Activated T-helper 17 cell treated with anti-CD3 and anti-CD28 coated beads, Interleukin-2, amount 50 U/mL, for 72 hours (primary cell): ENCODE measurements around the gene VSIG2. TPM values are rescaled to one million over a fixed set of nuclear protein-coding genes. Genes with fewer than 3 reads are reported as not detected.
"Not testable (repeated sequence)": the region's sequence is repeated elsewhere in the genome, so short reads cannot be mapped to it uniquely, and the experiment has no call there.

Experiments
- ATAC-seq: fragments of 150-1000 bp; cut with Tn5 transposase; replicated peaks from 2 replicates; pipeline ENCODE4 v1.10.0; 2021; ENCODE audit warnings: mild to moderate bottlenecking, moderate library complexity
- H3K27ac Mint-ChIP-seq: one replicate; pipeline ENCODE4 v1.8.0; 2022; ENCODE audit warnings: mixed read lengths
- H3K27me3 Mint-ChIP-seq: one replicate; pipeline ENCODE4 v1.8.0; 2022; ENCODE audit warnings: mixed read lengths
- H3K36me3 Mint-ChIP-seq: one replicate; pipeline ENCODE4 v1.8.0; 2022; ENCODE audit warnings: low read depth, mild to moderate bottlenecking, mixed read lengths
- H3K4me1 Mint-ChIP-seq: one replicate; pipeline ENCODE4 v1.8.0; 2022; ENCODE audit warnings: mixed read lengths
- H3K4me3 Mint-ChIP-seq: one replicate; pipeline ENCODE4 v1.8.0; 2022; ENCODE audit warnings: mild to moderate bottlenecking, mixed read lengths
- H3K9me3 Mint-ChIP-seq: one replicate; pipeline ENCODE4 v1.8.0; 2022; ENCODE audit warnings: mixed read lengths
- total RNA-seq, 2 donors: library from RNA; stranded (reverse); gene quantifications; one replicate each; pipeline ENCODE4 v1.2.3, GENCODE V29; 2022

Gene VSIG2
- total RNA-seq, 2 donors from 2014 or later, result not detected

DNA sequence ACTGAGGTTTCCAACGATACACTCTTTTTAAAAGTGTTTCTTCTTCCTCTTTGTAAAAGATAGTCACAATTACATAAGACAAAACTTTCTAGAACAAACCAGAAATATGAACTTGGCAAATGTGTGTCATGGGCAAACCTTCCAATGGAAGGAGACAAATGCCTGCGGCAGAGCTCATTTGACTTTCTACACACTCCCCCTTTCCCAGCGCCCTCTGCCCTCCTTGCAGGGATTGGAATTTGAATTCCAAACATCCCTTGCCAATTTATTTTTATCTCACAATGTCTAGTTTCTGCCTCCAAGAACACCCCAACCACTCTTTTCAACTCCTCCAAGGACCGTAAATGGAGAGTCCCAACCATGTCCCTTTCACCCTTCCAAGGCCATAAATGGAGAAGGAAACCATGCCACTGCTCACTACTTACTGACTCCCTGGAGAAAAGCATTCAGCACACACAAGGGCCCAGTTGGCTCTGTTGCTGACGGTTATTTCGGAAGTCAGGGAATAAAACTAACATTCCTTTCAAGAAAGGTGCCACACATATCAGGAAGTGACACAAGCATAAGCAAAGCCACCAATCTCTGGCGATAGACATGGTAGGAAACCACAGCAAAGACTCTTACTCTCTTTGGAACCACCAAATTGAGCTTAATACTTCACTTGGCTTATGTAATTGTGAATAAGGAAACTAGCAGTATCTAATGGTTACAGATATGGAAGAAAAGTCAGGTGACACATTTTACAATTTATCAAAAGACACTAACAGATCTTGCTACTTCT, 25.0 kb upstream of the VSIG2 start:
- ATAC-seq, result no peak
- peaks cover 15% of the 10 kb centered on the region for H3K4me1 Mint-ChIP-seq

DNA sequence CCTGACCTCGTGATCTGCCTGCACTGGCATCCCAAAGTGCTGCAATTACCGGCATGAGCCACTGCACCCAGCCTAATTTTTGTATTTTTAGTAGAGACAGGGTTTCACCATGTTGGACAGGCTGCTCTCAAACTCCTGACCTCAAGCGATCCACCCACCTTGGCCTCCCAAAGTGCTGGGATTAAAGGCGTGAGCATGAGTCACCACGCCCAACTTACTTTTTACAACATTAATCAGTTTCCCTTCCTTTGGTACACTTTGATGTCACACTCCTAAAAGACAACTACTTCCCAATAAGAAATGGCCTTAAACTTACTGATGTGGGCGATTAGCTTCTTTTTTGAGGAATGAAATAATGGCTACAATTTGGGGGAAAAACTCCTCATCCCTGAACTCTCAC, 18.9 kb upstream of the VSIG2 start:
- ATAC-seq, H3K4me3 Mint-ChIP-seq, H3K27me3 Mint-ChIP-seq: not testable (repeated sequence)

More for the DNA sequence above, 25.0 kb upstream of the VSIG2 start:
- Mint-ChIP-seq H3K36me3 (peaks cover 17% of the 10 kb centered on the region), H3K27me3 (no peaks in the 10 kb centered on the region), H3K4me3 (no peak overlapping the region), H3K9me3 (no peaks in the 10 kb centered on the region), H3K27ac (peak overlapping the region; percentile 14)

DNA sequence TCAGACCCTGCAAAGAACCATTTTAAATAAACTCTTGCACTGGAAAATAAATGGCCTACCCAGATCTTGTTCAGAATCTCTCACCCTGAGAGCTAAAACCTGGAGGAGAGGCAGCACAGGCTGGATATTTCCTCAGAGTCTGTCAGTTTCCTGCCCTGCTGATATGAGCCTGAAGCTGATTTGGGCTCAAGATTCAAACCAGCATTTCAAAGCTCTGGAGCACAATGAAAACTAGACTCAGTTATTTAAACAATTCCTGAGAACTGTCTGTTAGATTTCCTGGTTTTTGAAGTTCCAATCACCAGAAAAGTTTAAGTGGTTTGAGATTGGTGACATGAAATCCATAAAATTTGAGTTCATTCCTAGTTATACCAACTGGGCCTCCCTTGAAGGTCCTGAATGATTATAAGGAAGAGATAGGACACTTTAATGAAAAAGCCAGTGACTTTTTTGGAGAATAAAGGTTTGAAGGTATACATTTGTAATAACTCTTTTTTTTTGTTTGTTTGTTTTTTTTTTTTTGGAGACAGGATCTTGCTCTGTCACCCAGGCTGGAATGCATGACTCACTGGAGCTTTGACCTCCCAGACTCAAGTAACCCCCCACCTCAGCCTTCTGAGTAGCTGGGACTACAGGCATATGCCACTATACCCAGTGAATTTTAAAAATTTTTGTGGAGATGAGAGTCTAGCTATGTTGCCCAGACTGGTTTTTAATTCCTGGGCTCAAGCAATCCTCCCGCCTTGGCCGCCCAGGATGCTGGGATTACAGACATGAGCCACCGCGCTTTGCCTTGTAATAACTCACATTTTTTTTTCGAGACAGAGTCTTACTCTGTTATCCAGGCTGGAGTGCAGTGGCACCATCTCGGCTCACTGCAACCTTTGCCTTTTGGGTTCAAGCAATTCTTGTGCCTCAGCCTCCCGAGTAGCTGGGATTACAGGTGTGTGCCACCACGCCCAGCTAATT, 18.0 kb upstream of the VSIG2 start:
- Mint-ChIP-seq H3K4me1 (peaks cover 4% of the 10 kb centered on the region), H3K4me3 (no peak overlapping the region), H3K36me3 (peaks cover 76% of the 10 kb centered on the region), H3K27me3 (no peaks in the 10 kb centered on the region), H3K27ac (no peak overlapping the region), H3K9me3 (no peaks in the 10 kb centered on the region)
- ATAC-seq, result no peak

More for the DNA sequence above, 18.9 kb upstream of the VSIG2 start:
- not testable (repeated sequence) for H3K9me3 Mint-ChIP-seq, H3K27ac Mint-ChIP-seq, H3K4me1 Mint-ChIP-seq
- H3K36me3 Mint-ChIP-seq, result peaks cover 68% of the 10 kb centered on the region

DNA sequence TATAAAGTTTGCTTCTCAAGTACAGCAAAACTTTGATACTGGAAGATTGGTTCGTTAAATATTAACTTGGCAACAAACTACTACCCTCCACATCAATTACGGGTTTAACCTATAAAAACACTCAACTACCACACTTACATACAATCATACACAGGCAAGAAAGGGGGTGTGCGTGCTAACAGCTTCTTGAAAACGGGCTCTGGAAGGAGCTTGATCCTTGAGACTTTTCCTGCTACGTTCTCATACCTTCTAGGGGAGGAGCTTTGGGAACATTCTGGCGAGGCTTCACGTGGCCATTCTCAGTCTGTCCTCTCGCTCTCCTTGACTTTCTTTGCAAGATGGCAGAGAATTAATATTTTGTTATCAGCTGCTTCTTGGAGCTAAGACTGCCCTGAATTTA, 16.9 kb upstream of the VSIG2 start:
- no peak for ATAC-seq
- Mint-ChIP-seq H3K36me3 (peaks cover 78% of the 10 kb centered on the region), H3K9me3 (no peaks in the 10 kb centered on the region), H3K4me1 (peaks cover 4% of the 10 kb centered on the region), H3K27ac (no peak overlapping the region), H3K4me3 (no peak overlapping the region), H3K27me3 (no peaks in the 10 kb centered on the region)

DNA sequence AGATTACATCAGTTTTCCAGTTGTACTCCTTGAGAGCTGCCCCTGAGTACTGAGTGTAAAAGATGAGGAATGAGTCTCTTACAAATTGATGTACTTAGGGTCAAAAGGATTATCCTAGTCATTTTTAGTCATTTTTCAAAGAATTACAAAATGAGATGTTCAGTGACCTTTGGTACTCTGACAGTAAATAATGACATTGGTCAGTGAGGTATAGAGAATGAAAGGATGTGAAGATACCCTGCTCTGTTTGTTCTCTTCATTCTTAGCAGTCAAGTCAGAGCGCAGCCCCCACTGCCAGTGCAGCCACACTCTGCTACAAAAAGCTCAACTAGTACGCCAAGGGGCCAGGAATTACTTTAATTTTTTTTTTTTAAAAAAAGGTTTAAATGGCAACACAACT, 14.1 kb upstream of the VSIG2 start:
- no peak for ATAC-seq
- Mint-ChIP-seq H3K4me3 (no peak overlapping the region), H3K27ac (no peak overlapping the region), H3K27me3 (peaks cover 7% of the 10 kb centered on the region), H3K36me3 (peaks cover 52% of the 10 kb centered on the region), H3K4me1 (no peaks in the 10 kb centered on the region), H3K9me3 (no peaks in the 10 kb centered on the region)

DNA sequence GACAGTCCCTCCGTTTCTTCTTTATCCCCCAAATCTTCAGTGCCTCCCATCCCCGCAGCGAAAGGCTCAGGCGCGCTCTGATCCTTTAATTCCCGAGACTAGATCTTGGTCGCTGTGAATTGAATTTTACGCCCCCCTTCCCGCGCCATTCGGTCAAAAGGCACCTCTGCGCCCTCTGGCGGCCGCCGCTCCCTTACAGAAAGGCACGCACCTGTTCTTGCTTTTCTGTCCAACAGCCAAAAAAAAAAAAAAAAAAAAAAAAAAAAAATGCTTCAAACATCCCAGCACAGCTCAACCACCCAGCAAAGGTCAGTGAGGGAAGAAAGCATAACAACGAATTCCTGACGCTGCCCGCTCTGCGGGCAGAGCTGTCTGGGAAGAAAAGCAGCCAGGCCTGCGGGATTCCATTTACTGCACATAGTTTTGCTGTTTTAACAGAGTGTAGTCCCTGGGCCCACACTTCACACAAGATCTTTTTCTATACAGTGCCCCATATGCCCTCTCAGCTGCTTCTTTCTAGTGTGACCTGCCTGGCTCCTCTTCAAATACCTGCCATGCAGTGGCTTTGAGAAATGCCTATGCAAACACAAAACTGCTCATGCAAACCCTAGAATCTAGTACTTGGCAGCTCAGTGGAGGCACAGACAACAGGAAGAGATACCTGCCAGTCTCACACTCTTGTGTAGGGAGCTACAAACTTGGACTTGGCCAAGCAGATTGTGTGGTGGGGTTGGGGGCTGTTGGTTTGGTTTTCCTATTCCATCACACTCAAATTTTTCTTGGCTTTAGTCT, 11.3 kb upstream of the VSIG2 start:
- H3K4me3 Mint-ChIP-seq, result peak overlapping the region; percentile 83
- peak; percentile 52 for ATAC-seq
- no peaks in the 10 kb centered on the region for H3K9me3 Mint-ChIP-seq
- peaks cover 19% of the 10 kb centered on the region for H3K27me3 Mint-ChIP-seq
- H3K4me1 Mint-ChIP-seq, result peaks cover 3% of the 10 kb centered on the region
- H3K36me3 Mint-ChIP-seq, result peaks cover 28% of the 10 kb centered on the region
- H3K27ac Mint-ChIP-seq, result peak overlapping the region; percentile 30

DNA sequence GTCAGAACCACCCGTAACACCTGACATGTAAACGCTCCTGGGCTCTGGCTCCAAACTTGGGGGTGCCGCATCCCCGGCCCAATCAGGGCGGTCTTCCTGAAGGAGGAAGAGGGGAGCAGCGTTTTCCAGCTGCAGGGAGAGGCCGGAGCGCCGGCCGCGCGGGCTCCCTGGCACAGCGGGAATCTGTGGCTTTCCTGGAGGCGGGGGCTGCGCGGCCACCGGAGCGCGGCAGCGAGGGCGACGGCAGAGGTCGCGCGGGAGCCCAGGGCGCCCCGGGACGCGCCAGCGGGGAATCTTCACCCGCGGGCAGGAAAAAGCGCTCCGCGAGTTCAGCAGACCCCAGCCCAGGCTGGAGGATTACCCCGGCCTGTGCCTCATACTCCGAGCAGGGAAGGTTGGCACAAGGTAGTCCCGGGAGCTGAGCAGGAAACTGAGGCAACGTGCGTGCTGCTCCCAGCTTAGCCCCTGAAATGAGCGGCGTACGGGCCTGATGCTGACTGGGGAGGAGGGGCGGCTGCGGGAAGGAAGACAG, 10.6 kb upstream of the VSIG2 start:
- ATAC-seq, result peak; percentile 49

DNA sequence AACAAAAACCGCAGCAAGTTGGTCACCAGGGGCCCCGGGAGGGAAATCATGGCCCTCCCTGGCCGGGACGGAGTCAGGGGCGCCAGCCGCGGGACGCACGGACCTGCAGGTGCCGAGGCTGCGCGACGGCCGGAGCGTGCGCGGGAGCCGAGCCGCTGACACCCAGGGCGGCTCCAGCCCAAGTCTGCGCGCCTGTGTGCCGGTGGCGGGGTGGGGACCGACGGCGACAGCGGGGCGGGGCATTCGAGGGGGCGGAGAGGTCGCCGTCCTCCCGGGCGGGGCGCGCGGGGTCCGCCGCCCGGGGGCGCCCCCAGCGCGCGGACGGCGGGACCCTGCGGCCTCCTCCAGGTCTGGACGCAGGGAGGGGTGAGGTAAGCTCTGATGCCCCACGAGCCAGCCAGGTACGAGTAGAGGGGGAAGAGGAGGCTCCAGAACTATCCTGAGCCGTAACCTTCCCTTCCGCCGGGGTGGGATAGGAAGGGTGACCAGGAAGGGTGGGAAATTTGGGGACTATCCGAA, 10.1 kb upstream of the VSIG2 start, which contains the start of gene ESAM:
TSS of gene ESAM (minus strand) at position 186 of the 519 bp plus-strand sequence. CDS start at position 50, 136 bp downstream.
- Mint-ChIP-seq H3K27me3 (peaks cover 25% of the 10 kb centered on the region), H3K9me3 (no peaks in the 10 kb centered on the region), H3K27ac (peak within 1 kb of the TSS; percentile 30), H3K36me3 (peaks cover 21% of the 10 kb centered on the region), H3K4me1 (peaks cover 5% of the 10 kb centered on the region), H3K4me3 (peak within 1 kb of the TSS; percentile 83)
- peak; percentile 77 for ATAC-seq

More for the DNA sequence above, 10.6 kb upstream of the VSIG2 start:
- Mint-ChIP-seq H3K27ac (peak overlapping the region; percentile 30), H3K36me3 (peaks cover 24% of the 10 kb centered on the region), H3K9me3 (no peaks in the 10 kb centered on the region), H3K4me1 (peaks cover 5% of the 10 kb centered on the region), H3K4me3 (peak overlapping the region; percentile 83), H3K27me3 (peaks cover 21% of the 10 kb centered on the region)

DNA sequence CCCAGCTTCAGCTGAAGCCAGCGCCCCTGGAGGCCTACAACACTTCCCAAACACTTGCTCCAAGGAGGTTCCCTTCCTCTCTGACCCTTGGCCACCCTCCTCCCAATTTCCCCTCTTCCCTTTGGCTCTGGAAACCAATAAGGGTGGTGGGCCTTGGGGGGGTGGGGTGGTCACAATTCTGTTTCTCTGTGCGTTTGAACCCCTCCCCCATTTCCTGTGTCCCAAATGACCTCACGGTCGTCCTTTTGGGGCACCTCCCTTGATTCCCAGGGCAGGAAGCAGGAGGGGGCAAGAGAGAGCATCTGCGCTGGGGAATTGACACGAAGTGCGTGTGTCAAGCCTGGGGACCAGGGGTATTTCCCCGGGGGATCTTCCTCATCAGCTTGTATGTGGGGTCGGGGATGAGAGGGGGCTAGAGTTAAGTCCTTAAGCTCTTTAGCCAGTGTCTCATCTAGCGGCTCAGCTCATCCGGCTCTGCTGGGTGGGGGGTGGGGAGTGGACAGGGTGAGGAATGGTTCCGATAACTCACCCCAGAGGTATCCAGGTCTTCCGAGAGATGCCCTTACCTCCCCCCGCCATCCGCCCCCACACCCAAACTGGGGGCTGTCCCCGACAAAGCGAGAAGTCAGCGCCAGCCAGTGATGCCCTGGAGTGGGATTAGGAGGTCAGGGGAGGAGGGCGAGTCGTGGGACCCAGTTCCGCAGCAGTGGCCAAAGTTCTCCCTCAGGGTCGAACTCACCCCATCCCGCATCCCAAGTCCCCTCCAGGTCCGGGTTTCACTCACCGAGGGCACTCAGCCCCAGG, 9.4 kb upstream of the VSIG2 start:
- Mint-ChIP-seq H3K27ac (no peak overlapping the region), H3K4me1 (peaks cover 5% of the 10 kb centered on the region), H3K27me3 (peaks cover 32% of the 10 kb centered on the region), H3K4me3 (peak overlapping the region; percentile 62), H3K36me3 (peaks cover 16% of the 10 kb centered on the region), H3K9me3 (no peaks in the 10 kb centered on the region)
- no peak for ATAC-seq

DNA sequence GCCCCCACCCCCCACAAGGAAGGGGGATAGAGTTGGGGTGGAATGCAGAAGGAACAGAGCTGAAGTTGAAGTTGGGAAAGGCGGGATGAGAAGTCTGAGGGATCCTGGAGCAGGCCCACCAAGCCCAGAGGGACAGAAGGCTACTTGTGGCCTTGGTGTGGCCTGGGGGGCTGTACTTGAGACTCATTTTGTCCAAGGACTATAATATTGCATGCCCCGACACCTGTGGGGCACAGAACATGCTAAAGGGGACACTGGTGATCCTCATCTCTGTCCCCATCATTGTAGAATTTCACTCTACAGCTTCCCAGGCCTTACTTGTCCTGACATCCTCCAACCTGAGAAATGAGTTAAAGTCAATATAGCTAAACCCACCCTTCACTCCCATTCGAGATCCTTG, 8.8 kb upstream of the VSIG2 start:
- no peak for ATAC-seq
- H3K27ac Mint-ChIP-seq, result no peak overlapping the region
- peaks cover 9% of the 10 kb centered on the region for H3K36me3 Mint-ChIP-seq
- H3K9me3 Mint-ChIP-seq, result no peaks in the 10 kb centered on the region
- peak overlapping the region; percentile 62 for H3K4me3 Mint-ChIP-seq
- H3K4me1 Mint-ChIP-seq, result peaks cover 5% of the 10 kb centered on the region
- H3K27me3 Mint-ChIP-seq, result peaks cover 37% of the 10 kb centered on the region

DNA sequence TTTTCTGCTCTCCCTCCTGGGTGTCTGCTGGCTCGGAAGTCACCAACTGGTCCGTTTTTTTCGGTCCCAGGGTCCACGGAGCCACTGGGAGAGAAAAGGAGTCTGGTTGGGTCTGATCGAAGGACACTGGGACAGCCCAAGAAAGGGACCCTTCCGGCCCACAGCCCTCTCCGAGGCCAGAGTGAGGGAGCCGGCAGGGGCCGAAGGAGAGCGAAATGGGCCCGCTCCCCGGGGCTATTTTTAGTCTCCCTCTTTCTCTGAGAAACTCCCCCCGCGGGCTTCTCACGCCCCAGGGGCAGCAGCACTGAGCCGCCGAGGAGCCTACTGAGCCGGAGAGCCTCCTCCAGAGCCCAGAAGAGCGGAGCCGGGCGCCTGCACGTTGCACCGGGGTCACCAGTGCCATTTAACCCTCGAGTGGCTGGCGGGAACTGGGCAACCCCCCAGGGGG, 8.2 kb upstream of the VSIG2 start:
- peak overlapping the region; percentile 62 for H3K4me3 Mint-ChIP-seq
- ATAC-seq, result no peak
- peaks cover 37% of the 10 kb centered on the region for H3K27me3 Mint-ChIP-seq
- no peak overlapping the region for H3K27ac Mint-ChIP-seq
- H3K9me3 Mint-ChIP-seq, result no peaks in the 10 kb centered on the region
- peaks cover 5% of the 10 kb centered on the region for H3K4me1 Mint-ChIP-seq
- peaks cover 3% of the 10 kb centered on the region for H3K36me3 Mint-ChIP-seq

DNA sequence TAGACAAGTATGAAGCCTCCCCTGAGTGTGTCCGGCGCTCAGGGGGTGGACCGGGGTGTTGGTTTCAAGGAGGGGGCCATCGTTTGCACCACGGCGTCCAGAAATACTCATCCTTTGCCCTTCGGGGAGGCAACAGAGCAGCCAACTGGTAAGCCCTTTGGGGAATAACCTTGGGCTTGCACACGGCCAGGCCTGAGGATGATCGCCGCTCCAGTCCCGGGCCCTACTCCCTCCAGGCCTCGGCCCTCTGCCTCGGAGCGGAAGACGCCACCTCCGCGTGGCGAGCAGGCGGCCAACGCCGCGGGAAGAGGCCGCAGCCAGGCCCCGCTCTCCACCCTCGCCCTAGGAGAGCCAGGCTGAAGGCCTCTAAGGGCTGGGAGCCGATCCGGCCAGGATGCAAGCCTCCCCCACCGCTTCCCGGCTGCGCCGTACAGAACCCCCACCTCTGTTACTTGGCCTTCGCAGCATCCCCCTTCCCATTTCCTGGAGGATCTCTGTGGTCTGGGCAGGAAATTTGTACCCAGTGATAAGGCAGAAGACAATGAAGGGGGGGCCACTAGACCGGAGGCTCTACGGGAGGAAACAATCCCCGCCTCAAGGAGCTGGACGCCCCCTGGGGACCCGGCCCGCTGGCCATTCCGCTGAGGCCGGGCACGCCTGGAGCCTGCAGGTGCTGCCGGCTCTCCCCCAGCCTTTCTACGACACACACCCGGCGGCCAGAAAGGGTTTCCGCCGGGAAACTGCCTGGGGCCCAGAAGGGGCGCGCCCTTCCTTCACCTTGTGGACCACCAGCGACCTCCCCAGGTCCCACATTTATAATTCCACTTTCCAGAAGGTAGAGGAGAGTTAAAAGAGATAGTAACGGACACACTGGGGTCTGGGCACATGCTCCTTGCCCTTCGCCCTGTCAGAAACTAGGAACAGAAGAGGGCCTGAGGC, 7.5 kb upstream of the VSIG2 start:
- peaks cover 37% of the 10 kb centered on the region for H3K27me3 Mint-ChIP-seq
- no peak for ATAC-seq
- H3K4me3 Mint-ChIP-seq, result peak overlapping the region; percentile 66
- H3K9me3 Mint-ChIP-seq, result no peaks in the 10 kb centered on the region
- H3K36me3 Mint-ChIP-seq, result no peaks in the 10 kb centered on the region
- H3K4me1 Mint-ChIP-seq, result peaks cover 5% of the 10 kb centered on the region
- no peak overlapping the region for H3K27ac Mint-ChIP-seq
